ENCODE data around the gene DNMT3B.
"Not testable (repeated sequence)": the region's sequence is repeated elsewhere in the genome, so short reads cannot be mapped to it uniquely, and the experiment has no call there.

Gene DNMT3B

GRCh38 chr20:32761831-32762753 is at the start of gene DNMT3B:
Gene DNMT3B (plus strand): TSS chr20:32762385. CDS start chr20:32780324, 17,939 bp downstream.
- DNase-seq (ENCODE audit: low read depth, low spot score): peak; percentile 92

GRCh38 chr20:32718749-32719348 is 43.3 kb upstream of the DNMT3B start:
- no peak for DNase-seq (ENCODE audit: low read depth, low spot score)

- DNase-seq (ENCODE audit: low read depth, low spot score): peak; percentile 94
Observed at GRCh38 chr20:32727683-32728082, 34.5 kb upstream of the DNMT3B start.

- not testable (repeated sequence) for DNase-seq (ENCODE audit: low read depth, low spot score)
Observed at GRCh38 chr20:32728435-32728834, 33.8 kb upstream of the DNMT3B start.

- not testable (repeated sequence) for DNase-seq (ENCODE audit: low read depth, low spot score)
Observed at GRCh38 chr20:32729334-32729733, 32.9 kb upstream of the DNMT3B start.

- DNase-seq (ENCODE audit: low read depth, low spot score): no peak
Observed at GRCh38 chr20:32731882-32732266, 30.3 kb upstream of the DNMT3B start.

- DNase-seq (ENCODE audit: low read depth, low spot score): peak; percentile 69
Observed at GRCh38 chr20:32737371-32738223, 24.6 kb upstream of the DNMT3B start.

GRCh38 chr20:32741151-32741550 is 21.0 kb upstream of the DNMT3B start:
- no peak for DNase-seq (ENCODE audit: low read depth, low spot score)

- no peak for DNase-seq (ENCODE audit: low read depth, low spot score)
Observed at GRCh38 chr20:32742322-32743236, 19.6 kb upstream of the DNMT3B start.

- DNase-seq (ENCODE audit: low read depth, low spot score): peak; percentile 77
Observed at GRCh38 chr20:32743237-32744112, 18.7 kb upstream of the DNMT3B start, which contains the start of gene COMMD7. Gene COMMD7 (minus strand): TSS chr20:32743467. CDS start chr20:32743391, 76 bp downstream.

GRCh38 chr20:32749914-32750637 is 12.1 kb upstream of the DNMT3B start:
- DNase-seq (ENCODE audit: low read depth, low spot score): no peak

GRCh38 chr20:32751293-32751692 is 10.9 kb upstream of the DNMT3B start:
- DNase-seq (ENCODE audit: low read depth, low spot score): no peak

GRCh38 chr20:32751702-32752457 is 10.3 kb upstream of the DNMT3B start:
- DNase-seq (ENCODE audit: low read depth, low spot score): no peak

GRCh38 chr20:32752458-32753250 is 9.5 kb upstream of the DNMT3B start:
- no peak for DNase-seq (ENCODE audit: low read depth, low spot score)

- DNase-seq (ENCODE audit: low read depth, low spot score): no peak
Observed at GRCh38 chr20:32753731-32754130, 8.5 kb upstream of the DNMT3B start.

- DNase-seq (ENCODE audit: low read depth, low spot score): no peak
Observed at GRCh38 chr20:32756156-32756555, 6.0 kb upstream of the DNMT3B start.

GRCh38 chr20:32761417-32761830 is 761 bp upstream of the DNMT3B start:
- DNase-seq (ENCODE audit: low read depth, low spot score): no peak

Data from astrocyte of the hippocampus (primary cell).